ENCODE measurements around the gene ALG14.
"Not testable (repeated sequence)": the region's sequence is repeated elsewhere in the genome, so short reads cannot be mapped to it uniquely, and the experiment has no call there.

ALG14 gene

DNA sequence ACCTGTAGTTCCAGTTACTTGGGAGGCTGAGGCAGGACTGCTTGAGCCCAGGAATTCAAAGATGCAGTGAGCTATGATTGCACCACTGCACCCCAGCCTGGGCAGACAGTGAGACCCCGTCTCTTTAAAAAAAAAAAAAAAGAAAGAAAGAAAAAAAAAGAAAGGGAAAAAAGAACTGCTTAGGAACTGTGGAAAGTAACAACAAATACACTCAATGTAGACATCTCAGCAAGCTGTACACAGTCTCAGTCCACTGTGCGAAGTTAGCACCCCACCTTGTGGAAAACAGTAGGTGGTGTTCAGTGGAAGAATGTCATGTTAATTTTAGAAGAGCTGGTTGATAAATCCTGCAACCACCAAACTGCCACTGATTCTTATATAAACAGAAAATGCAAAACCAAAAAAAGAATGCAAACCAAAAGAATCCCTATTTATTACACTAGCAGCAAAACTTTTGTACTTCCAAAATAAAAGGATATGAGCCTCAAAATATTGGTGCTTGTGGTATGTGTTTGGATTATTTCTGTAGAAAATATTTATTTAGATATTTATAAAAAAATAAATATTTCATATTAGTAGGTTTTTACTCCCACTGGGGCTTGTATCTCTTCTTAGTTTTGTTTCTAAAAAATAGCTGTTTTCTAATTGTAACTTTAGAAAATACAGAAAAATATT lies 31.1 kb downstream of the ALG14 start:
- DNase-seq (ENCODE audit: low spot score) = peak; percentile 67

- no peak for DNase-seq (ENCODE audit: low spot score)
Observed at GRCh38 chr1:95040032-95040525, 32.7 kb downstream of the ALG14 start.

GRCh38 chr1:95039360-95040031 lies 33.3 kb downstream of the ALG14 start:
- no peak for DNase-seq (ENCODE audit: low spot score)

DNA sequence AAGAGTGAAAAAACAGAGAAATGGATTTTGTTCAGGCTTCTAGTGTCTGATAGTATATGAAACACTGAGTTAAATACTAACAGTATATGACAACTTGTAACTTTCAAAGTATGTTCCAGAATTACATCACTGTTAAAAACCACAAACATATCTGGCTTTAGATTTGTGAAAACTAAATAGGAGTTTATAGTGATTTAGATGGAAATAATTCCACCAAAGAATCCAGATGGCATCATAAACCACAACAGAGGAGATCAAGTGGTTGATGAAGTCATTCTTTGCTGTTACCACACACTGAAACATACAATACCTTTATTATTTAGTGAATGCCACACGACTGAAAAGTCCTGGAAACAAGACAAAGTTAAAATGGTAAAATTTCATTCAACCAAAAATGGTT lies 37.2 kb downstream of the ALG14 start:
- no peak for DNase-seq (ENCODE audit: low spot score)

DNA sequence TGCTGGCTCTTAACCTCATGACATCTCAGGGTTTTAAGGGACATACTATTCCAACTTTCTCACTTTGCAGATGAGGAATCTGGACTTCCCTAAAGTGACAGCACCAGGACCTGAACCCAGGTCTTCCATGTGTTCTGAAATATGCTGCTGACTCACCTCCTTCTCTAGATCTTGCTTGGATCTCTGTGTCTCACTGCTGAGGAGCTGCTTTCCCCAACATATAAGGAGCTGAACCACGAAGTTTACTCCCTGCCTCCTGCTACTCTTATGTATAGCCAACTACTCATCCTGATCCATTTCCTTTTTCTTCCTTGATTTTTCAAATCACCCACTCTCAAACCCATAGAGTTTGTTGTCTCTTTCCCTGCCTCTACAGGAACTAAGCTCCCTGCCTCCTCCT lies 38.2 kb downstream of the ALG14 start:
- DNase-seq (ENCODE audit: low spot score) = no peak

DNA sequence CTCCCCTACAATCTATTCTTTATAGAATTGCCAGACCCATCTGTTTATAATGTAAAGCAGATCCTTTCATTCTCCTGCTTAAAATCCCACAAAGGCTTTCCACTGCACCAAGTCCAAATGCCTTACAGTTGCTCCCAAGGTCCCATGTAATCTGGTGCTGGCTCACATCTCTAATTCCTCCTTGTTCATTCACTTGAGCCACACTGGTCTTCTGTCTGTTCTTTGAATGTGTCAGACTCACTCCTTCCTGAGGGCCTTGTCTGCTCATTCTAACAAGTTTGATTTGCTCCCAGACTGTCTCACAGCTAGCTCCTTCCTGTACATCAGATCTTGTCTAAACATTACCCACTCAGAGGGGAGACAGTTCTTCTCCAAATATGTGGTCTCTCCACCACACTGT lies 38.9 kb downstream of the ALG14 start:
- DNase-seq (ENCODE audit: low spot score) = no peak

DNA sequence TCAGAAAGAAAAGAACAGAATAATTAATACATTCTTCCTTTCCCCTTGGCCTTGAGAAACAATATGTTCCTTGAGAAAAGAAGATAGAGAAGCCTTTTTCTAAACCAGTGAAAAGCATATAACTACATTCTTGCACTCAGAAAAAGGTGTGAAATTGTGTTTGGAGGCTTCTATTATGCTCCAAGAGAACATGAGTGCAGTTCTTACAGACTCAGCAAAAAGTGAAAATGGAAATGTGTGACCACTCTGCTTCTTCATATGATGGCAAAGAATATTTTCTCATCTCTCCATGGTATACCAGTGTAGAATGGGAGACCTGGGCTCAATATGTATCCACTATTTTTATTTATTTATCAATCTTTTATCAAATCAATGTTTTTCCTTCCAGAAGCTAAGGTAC lies 43.2 kb downstream of the ALG14 start:
- DNase-seq (ENCODE audit: low spot score) = no peak

GRCh38 chr1:95028954-95029353 lies 43.8 kb downstream of the ALG14 start:
- no peak for DNase-seq (ENCODE audit: low spot score)

- no peak for DNase-seq (ENCODE audit: low spot score)
Observed at GRCh38 chr1:95027046-95027445, 45.7 kb downstream of the ALG14 start.

- DNase-seq (ENCODE audit: low spot score) = no peak
Observed at GRCh38 chr1:95023399-95024043, 49.2 kb downstream of the ALG14 start.

GRCh38 chr1:95022644-95022926 lies 50.2 kb downstream of the ALG14 start:
- no peak for DNase-seq (ENCODE audit: low spot score)

- DNase-seq (ENCODE audit: low spot score) = no peak
Observed at GRCh38 chr1:95021805-95022643, 50.7 kb downstream of the ALG14 start.

DNA sequence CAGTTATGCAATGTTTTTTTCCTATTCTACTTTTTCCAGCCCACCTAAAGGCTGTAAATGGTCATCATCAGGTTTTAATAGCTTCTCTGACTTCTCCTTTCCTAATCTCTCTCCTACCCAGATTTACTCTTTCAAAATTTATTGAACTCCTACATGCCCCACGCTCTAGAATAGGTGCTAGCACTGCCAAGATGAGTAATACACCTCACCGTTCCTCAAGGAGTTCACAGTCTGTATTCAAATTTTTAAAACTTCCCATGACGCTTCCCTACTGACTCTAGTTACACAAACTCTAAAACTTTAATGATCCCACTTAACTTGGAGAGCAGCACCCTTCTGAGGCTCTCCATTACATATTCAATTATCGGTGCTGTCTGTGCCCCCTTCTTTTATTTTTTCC lies 51.6 kb downstream of the ALG14 start:
- DNase-seq (ENCODE audit: low spot score) = no peak

DNA sequence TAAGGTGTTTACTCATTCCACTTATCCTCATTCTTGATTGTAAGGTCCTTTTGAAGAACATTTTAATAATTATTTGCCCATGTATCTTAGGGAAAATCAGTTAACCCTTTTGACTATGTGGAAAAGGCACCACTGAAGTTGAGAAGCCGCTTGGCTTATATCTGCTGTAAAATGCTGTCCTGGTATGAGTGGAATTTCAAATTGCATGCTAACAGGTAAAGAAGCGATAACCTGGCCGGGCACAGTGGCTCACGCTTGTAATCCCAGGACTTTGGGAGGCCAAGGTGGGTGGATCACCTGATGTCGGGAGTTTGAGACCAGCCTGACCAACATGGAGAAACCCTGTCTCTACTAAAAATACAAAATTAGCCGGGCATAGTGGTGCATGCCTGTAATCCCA lies 53.3 kb downstream of the ALG14 start:
- DNase-seq (ENCODE audit: low spot score) = not testable (repeated sequence)

GRCh38 chr1:95018602-95019369 lies 54.0 kb downstream of the ALG14 start:
- DNase-seq (ENCODE audit: low spot score) = no peak

DNA sequence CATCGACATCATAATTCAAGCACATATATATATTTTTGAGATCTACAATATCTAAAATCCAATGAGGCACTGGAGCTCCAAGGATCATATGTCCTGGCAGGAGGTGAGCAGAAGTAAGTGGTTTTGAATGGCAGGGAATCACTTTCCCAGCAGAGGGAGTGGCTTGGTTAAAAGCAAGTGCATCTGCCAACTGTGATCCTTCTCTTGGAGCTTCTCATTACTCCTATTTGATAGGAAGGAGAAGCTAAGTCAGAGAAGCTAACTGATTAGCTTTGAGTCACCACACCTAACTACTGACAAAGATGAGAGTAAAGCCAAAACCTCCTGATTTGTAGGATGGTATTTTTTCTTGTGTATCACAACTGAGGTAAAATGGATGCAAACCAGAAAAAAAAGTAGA lies 55.0 kb downstream of the ALG14 start:
- no peak for DNase-seq (ENCODE audit: low spot score)

DNA sequence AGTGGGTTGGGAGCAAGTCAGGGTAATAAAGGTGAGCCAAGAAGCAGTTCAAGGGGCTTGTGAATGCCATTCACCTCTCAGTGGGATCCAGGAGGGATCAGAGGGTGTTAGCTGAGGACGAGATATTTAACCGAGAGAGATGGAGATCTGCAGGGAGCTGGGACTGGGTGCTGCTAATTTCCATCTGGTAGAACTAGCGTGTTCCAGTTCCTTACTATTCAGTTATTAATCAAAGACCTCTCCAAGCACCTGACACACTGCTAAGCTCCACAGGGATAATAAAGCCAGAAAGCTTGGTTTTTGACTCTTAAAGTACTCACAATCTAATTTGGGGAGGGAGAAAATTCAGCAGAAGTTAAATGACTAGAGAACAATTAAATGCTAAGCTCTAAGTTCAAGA lies 57.7 kb downstream of the ALG14 start:
- DNase-seq (ENCODE audit: low spot score) = no peak

DNA sequence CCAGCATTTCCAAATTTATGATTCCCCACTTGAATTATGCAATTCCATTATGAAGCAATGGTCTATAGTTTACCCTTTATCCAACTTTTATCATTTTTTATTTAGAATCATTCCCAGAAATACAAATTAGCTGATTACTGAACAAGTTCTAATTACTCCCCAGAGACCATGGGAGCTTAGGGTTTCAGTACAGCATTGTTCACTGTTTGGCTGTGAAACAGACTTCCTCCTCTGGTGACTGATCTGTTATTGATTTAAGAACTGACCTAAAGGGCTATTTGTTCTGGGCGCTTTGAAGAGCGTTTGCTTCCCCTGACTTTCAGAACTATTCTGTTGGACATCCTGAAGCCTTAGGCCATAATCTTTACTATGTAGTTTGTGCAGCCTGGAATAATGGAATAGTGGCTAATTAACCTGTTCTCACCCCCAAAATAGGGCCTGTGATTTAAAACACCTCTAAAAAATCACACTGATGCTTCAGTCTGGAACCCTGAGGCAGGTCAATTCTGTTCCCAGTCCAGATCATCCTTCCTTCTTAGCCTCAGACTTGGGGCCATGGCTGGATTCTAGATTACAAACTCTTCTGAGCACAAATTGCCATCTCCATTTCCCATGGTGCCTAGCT lies 58.7 kb downstream of the ALG14 start:
- DNase-seq (ENCODE audit: low spot score) = no peak

DNA sequence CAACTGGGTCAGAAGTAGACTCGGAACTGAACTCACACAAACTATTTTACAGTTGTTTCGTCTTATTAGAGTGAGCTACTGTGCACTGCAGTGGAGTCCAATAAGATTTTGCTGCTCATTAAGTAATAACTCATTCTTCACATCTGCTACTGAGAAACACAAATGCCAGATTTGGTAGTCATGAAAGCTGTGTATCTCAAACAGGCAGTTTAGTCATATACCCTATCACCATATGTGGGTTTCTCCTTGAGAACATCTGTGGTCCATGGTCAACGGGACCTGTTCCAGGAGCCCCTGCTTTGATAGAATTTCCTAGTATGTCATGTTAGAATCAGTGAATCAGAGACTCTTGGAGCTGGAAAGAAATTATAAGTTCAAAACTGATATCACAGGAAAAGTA lies 60.4 kb downstream of the ALG14 start:
- DNase-seq (ENCODE audit: low spot score) = no peak

DNA sequence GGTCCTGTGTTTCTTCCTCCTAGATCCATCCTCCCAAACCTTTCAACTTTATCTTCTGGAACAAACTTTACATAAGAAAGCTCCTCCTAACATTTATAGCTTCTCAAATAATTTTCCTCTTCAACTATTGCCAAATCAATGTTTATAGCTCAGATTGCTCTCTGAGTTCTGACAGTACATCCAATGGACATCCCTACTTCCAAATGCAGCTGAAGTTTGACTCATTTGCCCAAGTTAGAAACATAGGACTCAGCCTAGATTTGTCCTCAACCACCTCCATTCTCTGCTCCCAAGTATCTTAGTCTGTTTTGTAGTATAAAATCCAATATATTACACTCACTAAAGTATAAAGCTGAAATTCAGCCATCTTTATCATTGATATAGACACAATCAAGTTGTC lies 62.6 kb downstream of the ALG14 start:
- no peak for DNase-seq (ENCODE audit: low spot score)

DNA sequence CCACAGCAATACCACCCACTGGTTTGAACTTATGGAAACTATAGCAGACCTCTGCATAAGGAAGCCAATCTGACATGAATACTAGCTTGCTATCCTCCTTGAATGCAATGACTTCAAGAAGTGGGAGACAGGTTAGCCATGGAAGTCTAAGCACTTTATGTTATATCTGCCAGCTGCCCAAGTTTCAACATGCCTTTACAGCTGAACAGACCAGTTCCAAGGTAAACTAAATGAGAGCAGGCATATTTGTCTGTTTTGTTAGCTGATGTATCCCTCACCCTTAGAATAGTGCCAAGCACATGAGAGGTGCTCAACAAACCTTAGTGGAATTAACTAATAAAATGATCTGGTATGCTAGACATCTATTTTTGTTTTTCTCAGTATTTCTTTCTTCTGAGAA lies 65.1 kb downstream of the ALG14 start:
- no peak for DNase-seq (ENCODE audit: low spot score)

Measured in kidney capillary endothelial cell (primary cell).